Esophagus squamous epithelium (tissue), 5 donors: ENCODE data around the gene CAMK1D. TPM values are rescaled to one million over a fixed set of nuclear protein-coding genes. Genes with fewer than 3 reads are reported as not detected.

ENCODE experiments used
- DNase-seq: peaks from one replicate; lab custom pipeline; 2025; lab: John Stamatoyannopoulos, UW
- H3K27ac ChIP-seq, 4 donors: fragments of 200-600 bp; sonication (generic); one replicate each; pipeline ENCODE4 v1.5.1; 2016 to 2019; ENCODE audit warnings: mild to moderate bottlenecking in 1 of 4
- H3K27me3 ChIP-seq, 4 donors: fragments of 200-600 bp; sonication (generic); 1 replicate in 3 of 4; 2 replicates in 1 of 4; pipeline versions ENCODE4 v1.5.1 to v1.6.0; 2017 to 2021; ENCODE audit warnings: antibody characterized with exemption in 1 of 4
- H3K36me3 ChIP-seq, 3 donors: fragments of 200-600 bp; sonication (generic); one replicate each; pipeline ENCODE4 v1.5.1; 2016 to 2019
- H3K4me1 ChIP-seq, 3 donors: fragments of 200-600 bp; sonication (generic); one replicate each; pipeline ENCODE4 v1.5.1; 2017 to 2019
- H3K4me3 ChIP-seq, 4 donors: fragments of 200-600 bp; sonication (generic); 1 replicate in 3 of 4; 2 replicates in 1 of 4; pipeline ENCODE4 v1.5.1; 2016 to 2019; ENCODE audit warnings: mild to moderate bottlenecking in 2 of 4, moderate library complexity in 1 of 4
- H3K9me3 ChIP-seq, 3 donors: fragments of 200-600 bp; sonication (generic); one replicate each; pipeline ENCODE4 v1.5.1; 2016 to 2019
- POLR2A ChIP-seq, 4 donors: fragments of 450-650 bp; IDR thresholded peaks; one replicate each; pipeline ENCODE4 v1.6.1; 2017; ENCODE audit warnings: antibody characterized with exemption in 4 of 4, mild to moderate bottlenecking in 4 of 4, moderate library complexity in 3 of 4
- WGBS, 2 donors: methylation state at CpG; one replicate each; pipeline ENCODE4 v1.1.5; 2018; 5-methylcytosine and 5-hydroxymethylcytosine counted together
- intact Hi-C: fragments of 100-400 bp; cut with DNase I; formaldehyde crosslinking; loops from one replicate; pipeline ENCODE4 v1.15.0; 2022
- total RNA-seq, 4 donors: library from RNA; depleted of rRNA; stranded (reverse); fragments of >200 nt; gene quantifications; one replicate each; pipeline ENCODE4 v1.1.0, GENCODE V29; 2016
- TF ChIP-seq, protein P1 (sequence below), 6 experiments: fragments of 450-650 bp in 4 of 6; fragments of 200-600 bp in 2 of 6; sonication (generic) in 2 of 6; IDR thresholded peaks; one replicate each; pipeline ENCODE4 v1.5.1; 2016 to 2019; ENCODE audit warnings: antibody characterized with exemption in 6 of 6, mild to moderate bottlenecking in 4 of 6, moderate library complexity in 4 of 6
- donor health status: DM: yes; HTN: yes; CAD: no.

The CAMK1D gene
- total RNA-seq, 4 donors from 2014 or later = 3.8 to 11.8 (median 9.9) TPM

DNA sequence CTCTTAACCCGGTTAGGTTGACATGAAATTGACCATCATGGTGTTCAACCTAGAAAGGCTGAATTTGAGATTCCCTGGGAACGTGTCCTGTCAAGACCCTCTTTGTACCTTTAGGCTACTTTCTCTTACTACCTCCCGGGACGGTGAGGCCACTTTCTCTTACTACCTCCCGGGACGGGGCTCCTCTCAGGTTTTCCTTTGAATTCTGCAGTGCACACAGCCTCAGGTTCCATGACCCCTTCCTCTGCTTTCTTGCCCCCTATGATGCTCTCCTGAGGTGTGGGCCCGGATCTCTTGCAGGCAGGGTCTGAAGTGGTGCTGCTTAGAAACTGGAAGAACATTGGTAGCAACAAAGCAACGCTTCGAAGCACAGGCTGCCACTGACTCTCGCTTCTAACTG is 155.3 kb downstream of the CAMK1D start:
- H3K27ac ChIP-seq = no peak overlapping the region
- no peaks in the 10 kb centered on the region for H3K9me3 ChIP-seq
- DNase-seq = no peak
- TF ChIP-seq, protein P1, sequence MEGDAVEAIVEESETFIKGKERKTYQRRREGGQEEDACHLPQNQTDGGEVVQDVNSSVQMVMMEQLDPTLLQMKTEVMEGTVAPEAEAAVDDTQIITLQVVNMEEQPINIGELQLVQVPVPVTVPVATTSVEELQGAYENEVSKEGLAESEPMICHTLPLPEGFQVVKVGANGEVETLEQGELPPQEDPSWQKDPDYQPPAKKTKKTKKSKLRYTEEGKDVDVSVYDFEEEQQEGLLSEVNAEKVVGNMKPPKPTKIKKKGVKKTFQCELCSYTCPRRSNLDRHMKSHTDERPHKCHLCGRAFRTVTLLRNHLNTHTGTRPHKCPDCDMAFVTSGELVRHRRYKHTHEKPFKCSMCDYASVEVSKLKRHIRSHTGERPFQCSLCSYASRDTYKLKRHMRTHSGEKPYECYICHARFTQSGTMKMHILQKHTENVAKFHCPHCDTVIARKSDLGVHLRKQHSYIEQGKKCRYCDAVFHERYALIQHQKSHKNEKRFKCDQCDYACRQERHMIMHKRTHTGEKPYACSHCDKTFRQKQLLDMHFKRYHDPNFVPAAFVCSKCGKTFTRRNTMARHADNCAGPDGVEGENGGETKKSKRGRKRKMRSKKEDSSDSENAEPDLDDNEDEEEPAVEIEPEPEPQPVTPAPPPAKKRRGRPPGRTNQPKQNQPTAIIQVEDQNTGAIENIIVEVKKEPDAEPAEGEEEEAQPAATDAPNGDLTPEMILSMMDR (IDR thresholded peaks at IDR 0.05) = no peak
- TF ChIP-seq POLR2A (IDR thresholded peaks at IDR 0.05) = no peak
- WGBS, 2 donors = 91 to 97% methylated on average over 9 to 10 of the region's 10 CpGs
- H3K4me1 ChIP-seq = peaks cover 10 to 24% (median 10%) of the 10 kb centered on the region in 3 donors
- H3K4me3 ChIP-seq = no peak overlapping the region
- intact Hi-C loops = no loop called here
- no peaks in the 10 kb centered on the region for H3K36me3 ChIP-seq
- H3K27me3 ChIP-seq = no peaks in the 10 kb centered on the region

DNA sequence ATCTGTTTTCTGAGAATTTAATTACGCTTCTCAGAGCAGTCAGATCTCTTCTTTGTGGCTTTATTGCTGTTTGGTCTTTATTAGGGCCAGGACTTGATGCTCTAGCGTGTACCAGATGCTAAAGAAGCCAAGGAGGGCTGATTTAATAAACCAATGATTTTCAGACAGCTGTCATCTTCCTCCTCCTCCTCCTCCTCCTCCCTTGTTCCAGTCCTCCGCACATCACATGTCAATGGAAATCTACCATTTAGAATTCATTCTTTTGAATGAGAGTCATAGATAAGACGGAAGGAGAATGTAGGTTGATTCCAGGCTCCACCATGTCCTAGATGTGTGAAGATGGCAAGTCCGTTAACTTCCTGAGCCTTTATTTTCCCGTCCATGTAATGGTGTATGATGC is 156.3 kb downstream of the CAMK1D start:
- Histone ChIP-seq H3K36me3 (no peaks in the 10 kb centered on the region), H3K9me3 (no peaks in the 10 kb centered on the region), H3K27ac (no peak overlapping the region), H3K27me3 (no peaks in the 10 kb centered on the region), H3K4me1 (peaks cover 2 to 22% (median 5%) of the 10 kb centered on the region in 3 donors), H3K4me3 (no peak overlapping the region)
- no peak for DNase-seq
- intact Hi-C loops = no loop called here
- 91 to 96% methylated on average over 5 to 6 of the region's 6 CpGs for WGBS, 2 donors
- TF ChIP-seq, protein P1 (IDR thresholded peaks at IDR 0.05) = no peak
- TF ChIP-seq POLR2A (IDR thresholded peaks at IDR 0.05) = no peak

DNA sequence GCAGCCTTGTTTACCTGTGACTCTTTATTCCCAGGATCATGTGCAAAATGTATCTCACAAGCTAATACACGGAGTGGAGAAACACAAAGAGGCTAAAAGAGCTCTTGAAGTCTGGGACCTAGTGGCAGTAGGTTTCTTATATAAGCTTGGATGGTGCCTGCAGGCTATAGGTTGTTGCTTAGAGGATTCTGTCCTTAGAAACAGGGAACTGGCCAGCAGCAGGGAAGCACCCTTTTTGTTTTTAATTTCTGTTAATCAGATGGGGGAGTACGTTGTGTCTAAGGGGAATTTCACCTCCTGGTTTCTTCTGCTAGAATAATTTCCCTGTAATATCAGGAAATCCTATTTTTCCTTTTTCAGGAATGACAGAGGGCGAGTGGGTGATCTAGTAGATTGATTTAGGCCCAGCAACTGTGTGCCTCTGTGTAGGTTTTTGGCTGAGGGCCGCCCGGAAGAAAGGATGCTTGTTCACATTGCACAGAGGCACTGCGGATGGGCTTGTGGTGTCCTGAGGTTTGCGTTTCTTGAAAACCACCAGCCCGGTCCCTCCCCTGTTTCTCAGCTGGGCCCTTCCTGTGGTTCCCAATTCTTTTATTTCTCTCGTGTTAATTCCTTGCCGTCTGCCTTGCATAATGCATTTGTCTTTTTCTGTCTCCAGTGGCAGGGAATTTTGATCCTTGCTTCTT is 158.0 kb downstream of the CAMK1D start:
- intact Hi-C loops = no loop called here

GRCh38 chr10:12508165-12508564 is 158.8 kb downstream of the CAMK1D start:
- TF ChIP-seq, protein P1 (IDR thresholded peaks at IDR 0.05) = no peak
- TF ChIP-seq POLR2A (IDR thresholded peaks at IDR 0.05) = no peak
- no peaks in the 10 kb centered on the region for H3K9me3 ChIP-seq
- H3K27me3 ChIP-seq = no peaks in the 10 kb centered on the region
- H3K27ac ChIP-seq = no peak overlapping the region
- no peak for DNase-seq
- 73 to 89% methylated on average over 5 of the region's 5 CpGs for WGBS, 2 donors
- no peak overlapping the region for H3K4me3 ChIP-seq
- intact Hi-C loops = no loop called here
- H3K36me3 ChIP-seq = no peaks in the 10 kb centered on the region
- peaks cover 0 to 24% (median 8%) of the 10 kb centered on the region in 3 donors for H3K4me1 ChIP-seq

More for the DNA sequence above, 158.0 kb downstream of the CAMK1D start:
- no peak for DNase-seq
- H3K36me3 ChIP-seq = no peaks in the 10 kb centered on the region
- no peaks in the 10 kb centered on the region for H3K9me3 ChIP-seq
- no peak overlapping the region for H3K4me3 ChIP-seq
- no peaks in the 10 kb centered on the region for H3K27me3 ChIP-seq
- TF ChIP-seq, protein P1 (IDR thresholded peaks at IDR 0.05) = no peak
- no peak for TF ChIP-seq POLR2A (IDR thresholded peaks at IDR 0.05)
- peaks cover 0 to 27% (median 8%) of the 10 kb centered on the region in 3 donors for H3K4me1 ChIP-seq
- H3K27ac ChIP-seq = no peak overlapping the region
- WGBS, 2 donors = 73 to 81% methylated on average over 10 of the region's 10 CpGs

DNA sequence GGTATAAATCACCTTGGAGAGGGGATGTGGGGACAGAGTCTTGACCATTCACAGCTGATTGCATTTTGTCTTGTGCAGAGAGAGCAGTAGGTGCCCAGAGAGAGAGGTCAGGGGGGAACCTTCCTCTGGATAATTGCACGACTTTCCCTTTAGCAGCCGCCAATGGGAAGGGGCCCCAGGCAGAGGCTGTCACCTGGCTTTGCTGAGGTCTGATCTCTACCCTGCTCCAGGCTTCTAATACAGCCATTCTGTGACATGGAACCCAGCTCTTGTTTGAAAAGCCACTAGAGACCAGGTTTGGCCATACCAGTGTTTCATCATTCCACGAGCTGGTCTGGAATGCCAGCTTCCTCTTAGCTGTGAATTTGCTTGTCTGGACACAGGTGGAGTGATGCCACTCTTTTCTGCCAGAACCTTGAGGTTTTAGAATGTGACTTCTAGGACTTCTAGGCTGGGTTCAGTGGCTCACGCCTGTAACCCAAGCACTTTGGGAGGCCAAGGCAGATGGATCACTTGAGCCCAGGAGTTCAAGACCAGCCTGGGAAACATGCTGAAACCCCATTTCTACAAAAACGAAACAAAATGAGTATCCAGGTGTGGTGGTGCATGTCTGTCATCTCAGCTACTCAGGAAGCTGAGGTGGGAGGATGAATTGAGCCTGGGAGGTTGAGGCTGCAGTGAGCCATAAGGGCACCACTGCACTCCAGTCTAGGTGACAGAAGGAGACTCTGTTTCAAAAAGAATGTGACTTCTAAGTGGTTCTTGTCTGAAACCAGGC is 159.9 kb downstream of the CAMK1D start:
- no peak for DNase-seq
- TF ChIP-seq, protein P1 (IDR thresholded peaks at IDR 0.05) = no peak
- TF ChIP-seq POLR2A (IDR thresholded peaks at IDR 0.05) = no peak
- Histone ChIP-seq H3K27me3 (no peaks in the 10 kb centered on the region), H3K36me3 (no peaks in the 10 kb centered on the region), H3K4me1 (peaks cover 0 to 18% (median 8%) of the 10 kb centered on the region in 3 donors), H3K9me3 (no peaks in the 10 kb centered on the region), H3K27ac (no peak overlapping the region), H3K4me3 (no peak overlapping the region)
- WGBS, 2 donors = 75 to 83% methylated on average over 1 to 5 of the region's 5 CpGs
- intact Hi-C loops = no loop called here
